Endodermal cell (in vitro differentiated cells): ENCODE measurements around the gene FILIP1L. TPM values are rescaled to one million over a fixed set of nuclear protein-coding genes. Genes with fewer than 3 reads are reported as not detected.

ENCODE experiments used
- DNase-seq: peaks from one replicate; pipeline ENCODE4 v3.0.0-alpha.2; 2017
- H3K27ac ChIP-seq: 2 replicates; pipeline ENCODE4 v1.5.1; 2013; ENCODE audit warnings: mild to moderate bottlenecking, low read depth, low read length, moderate library complexity
- H3K27me3 ChIP-seq: 2 replicates; pipeline ENCODE4 v1.6.1; 2013; ENCODE audit warnings: mild to moderate bottlenecking, low read length, moderate library complexity; ENCODE audit not compliant: insufficient read depth, control insufficient read depth, poor library complexity, severe bottlenecking
- H3K36me3 ChIP-seq: 2 replicates; pipeline ENCODE4 v1.7.0; 2013; ENCODE audit warnings: mild to moderate bottlenecking, low read length, moderate library complexity; ENCODE audit not compliant: control insufficient read depth, insufficient read depth
- H3K4me1 ChIP-seq: one replicate; pipeline ENCODE4 v1.7.0; 2013; ENCODE audit warnings: low read length; ENCODE audit not compliant: control insufficient read depth, insufficient read depth
- H3K4me3 ChIP-seq: 2 replicates; pipeline ENCODE4 v1.5.1; 2013; ENCODE audit warnings: mild to moderate bottlenecking, low read length, moderate library complexity
- H3K9ac ChIP-seq: 2 replicates; pipeline ENCODE4 v1.6.1; 2013; ENCODE audit warnings: mild to moderate bottlenecking, low read length, moderate library complexity; ENCODE audit not compliant: poor library complexity, severe bottlenecking; ENCODE audit errors: extremely low read depth
- H3K9me3 ChIP-seq: 2 replicates; pipeline ENCODE4 v1.6.1; 2013; ENCODE audit warnings: mild to moderate bottlenecking, low read length, moderate library complexity; ENCODE audit not compliant: control insufficient read depth
- H3K27ac Mint-ChIP-seq: 2 replicates; pipeline ENCODE4 v1.8.0; 2020; ENCODE audit warnings: mixed read lengths
- H3K27me3 Mint-ChIP-seq: 2 replicates; pipeline ENCODE4 v1.8.0; 2021; ENCODE audit warnings: mild to moderate bottlenecking, mixed read lengths; ENCODE audit not compliant: insufficient read depth
- H3K36me3 Mint-ChIP-seq: 2 replicates; pipeline ENCODE4 v1.8.0; 2020; ENCODE audit warnings: low read depth, mixed read lengths
- H3K4me1 Mint-ChIP-seq: 2 replicates; pipeline ENCODE4 v1.8.0; 2020; ENCODE audit warnings: mixed read lengths
- H3K4me3 Mint-ChIP-seq: 2 replicates; pipeline ENCODE4 v1.8.0; 2020; ENCODE audit warnings: mild to moderate bottlenecking, moderate library complexity, mixed read lengths
- H3K9me3 Mint-ChIP-seq: 2 replicates; pipeline ENCODE4 v1.8.0; 2020; ENCODE audit warnings: mild to moderate bottlenecking, mixed read lengths
- CTCF ChIP-seq: fragments of 200-600 bp; sonication (generic); conservative IDR thresholded peaks from 2 replicates; pipeline ENCODE4 v1.5.0; 2021; ENCODE audit warnings: antibody characterized with exemption, mild to moderate bottlenecking
- WGBS, 2 experiments: methylation state at CpG; one replicate each; pipeline versions ENCODE4 v1.1.5 to v1.1.7; 2013; ENCODE audit warnings: missing lambda C conversion rate in 2 of 2, mixed read lengths in 1 of 2; ENCODE audit not compliant: insufficient coverage in 1 of 2, insufficient read length in 1 of 2; 5-methylcytosine and 5-hydroxymethylcytosine counted together
- total RNA-seq, 2 donors: library from RNA; stranded (reverse); fragmentation: NEBNext Ultra II Directional in 1 of 2; extraction: Animal tissue kit (Norgen Biotek cat#: 25700) in 1 of 2; gene quantifications; 2 replicates in 1 of 2; 3 replicates in 1 of 2; pipeline ENCODE4 v1.2.1, GENCODE V29; 2021

FILIP1L gene
- total RNA-seq, 2 donors from 2014 or later, result 0.84 to 2.5 TPM

DNA sequence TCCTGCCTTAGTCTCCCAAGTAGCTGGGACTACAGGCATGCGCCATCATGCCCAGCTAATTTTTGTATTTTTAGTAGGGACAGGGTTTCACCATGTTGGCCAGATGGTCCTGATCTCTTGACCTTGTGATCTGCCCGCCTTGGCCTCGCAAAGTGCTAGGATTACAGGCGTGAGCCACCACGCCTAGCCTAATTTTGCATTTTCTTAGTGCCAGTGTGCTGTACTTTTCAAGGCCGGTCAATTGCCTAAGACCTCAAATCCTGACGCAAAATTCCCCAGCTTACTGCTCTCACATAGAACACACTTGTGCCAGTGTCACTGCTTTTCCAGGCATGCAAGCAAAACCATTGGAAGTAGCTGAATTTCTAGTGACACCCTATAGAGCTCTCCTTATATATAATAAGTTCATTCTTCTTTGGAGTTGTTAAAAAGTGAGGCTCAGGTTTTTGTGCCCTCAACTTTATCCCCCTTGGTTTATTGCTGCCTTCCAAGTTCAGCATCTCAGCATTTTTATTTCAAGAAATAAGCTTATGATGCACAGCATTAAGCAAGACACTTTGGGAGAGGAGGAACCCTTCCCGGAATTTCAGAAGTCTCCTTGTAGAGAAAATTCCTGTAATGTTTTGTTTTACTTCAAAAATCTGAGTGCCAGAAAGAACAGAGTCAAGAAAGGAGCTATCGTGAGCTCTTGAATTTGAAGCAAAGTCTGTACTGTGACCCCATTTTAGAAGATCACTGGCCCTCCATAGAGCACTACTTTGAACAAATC, 93.2 kb downstream of the FILIP1L start:
- H3K36me3 Mint-ChIP-seq, result no peaks in the 10 kb centered on the region
- 93 to 96% methylated on average over 7 to 9 of the region's 9 CpGs for WGBS, 2 experiments
- TF ChIP-seq CTCF, result no peak

GRCh38 chr3:100019719-100020118, 94.6 kb downstream of the FILIP1L start:
- Mint-ChIP-seq H3K9me3 (no peaks in the 10 kb centered on the region), H3K36me3 (no peaks in the 10 kb centered on the region), H3K27me3 (no peaks in the 10 kb centered on the region), H3K4me3 (no peak overlapping the region), H3K27ac (no peak overlapping the region), H3K4me1 (peaks cover 2% of the 10 kb centered on the region)
- Histone ChIP-seq H3K27me3 (no peaks in the 10 kb centered on the region), H3K4me3 (no peak overlapping the region), H3K36me3 (no peaks in the 10 kb centered on the region), H3K4me1 (no peaks in the 10 kb centered on the region), H3K9ac (no peak overlapping the region), H3K9me3 (peaks cover 8% of the 10 kb centered on the region), H3K27ac (no peak overlapping the region)
- no peak for TF ChIP-seq CTCF
- WGBS, 2 experiments, result no CpG with 5 or more reads among the region's 1 CpG
- no peak for DNase-seq

More for the DNA sequence above, 93.2 kb downstream of the FILIP1L start:
- H3K27me3 Mint-ChIP-seq, result no peaks in the 10 kb centered on the region
- Histone ChIP-seq H3K27ac (no peak overlapping the region), H3K9ac (no peak overlapping the region), H3K4me3 (no peak overlapping the region), H3K27me3 (no peaks in the 10 kb centered on the region), H3K9me3 (no peaks in the 10 kb centered on the region), H3K4me1 (no peaks in the 10 kb centered on the region), H3K36me3 (no peaks in the 10 kb centered on the region)
- DNase-seq, result no peak
- H3K4me3 Mint-ChIP-seq, result no peak overlapping the region
- no peak overlapping the region for H3K27ac Mint-ChIP-seq
- H3K4me1 Mint-ChIP-seq, result no peaks in the 10 kb centered on the region
- no peaks in the 10 kb centered on the region for H3K9me3 Mint-ChIP-seq

DNA sequence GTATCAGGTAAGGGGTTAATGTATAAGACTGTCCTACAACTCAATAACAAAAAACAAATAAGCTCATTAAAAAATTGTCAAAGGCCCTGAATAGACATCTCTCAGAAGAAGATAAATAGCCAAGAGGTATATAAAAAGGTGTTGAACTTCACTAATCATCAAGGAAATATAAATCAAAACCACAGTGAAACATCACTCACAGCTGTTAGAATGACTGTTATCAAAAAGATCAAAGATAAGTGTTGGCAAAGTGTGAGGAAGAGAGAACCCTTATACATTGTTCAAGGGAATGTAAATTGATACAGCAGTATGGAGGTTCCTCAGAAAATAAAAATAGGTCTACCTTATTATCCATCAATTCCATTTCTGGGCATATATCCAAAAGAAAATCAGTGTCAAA, 95.5 kb downstream of the FILIP1L start:
- H3K9me3 ChIP-seq, result peaks cover 8% of the 10 kb centered on the region
- Mint-ChIP-seq H3K4me1 (peaks cover 2% of the 10 kb centered on the region), H3K27me3 (no peaks in the 10 kb centered on the region), H3K27ac (no peak overlapping the region), H3K4me3 (no peak overlapping the region), H3K36me3 (no peaks in the 10 kb centered on the region), H3K9me3 (no peaks in the 10 kb centered on the region)
- no peak overlapping the region for H3K9ac ChIP-seq
- no peak overlapping the region for H3K4me3 ChIP-seq
- no peak for DNase-seq
- no peaks in the 10 kb centered on the region for H3K36me3 ChIP-seq
- TF ChIP-seq CTCF, result no peak
- no peak overlapping the region for H3K27ac ChIP-seq
- no peaks in the 10 kb centered on the region for H3K27me3 ChIP-seq
- no peaks in the 10 kb centered on the region for H3K4me1 ChIP-seq
